Cerebellar cortex (tissue), 1 donor: ENCODE data around the gene FNDC1.
"Not testable (repeated sequence)": the region's sequence is repeated elsewhere in the genome, so short reads cannot be mapped to it uniquely, and the experiment has no call there.

Experiments
- DNase-seq: peaks from one replicate; pipeline ENCODE4 v3.0.0-alpha.2; 2015; ENCODE audit warnings: low spot score

The FNDC1 gene

GRCh38 chr6:159169193-159169555 is at the start of gene FNDC1:
Gene FNDC1, plus strand, starts transcription at chr6:159169400. Its CDS starts 197 bp downstream, at chr6:159169597.
- no peak for DNase-seq

- no peak for DNase-seq
These were observed 49.4 kb upstream of the FNDC1 start for GRCh38 chr6:159119791-159120190.

DNA sequence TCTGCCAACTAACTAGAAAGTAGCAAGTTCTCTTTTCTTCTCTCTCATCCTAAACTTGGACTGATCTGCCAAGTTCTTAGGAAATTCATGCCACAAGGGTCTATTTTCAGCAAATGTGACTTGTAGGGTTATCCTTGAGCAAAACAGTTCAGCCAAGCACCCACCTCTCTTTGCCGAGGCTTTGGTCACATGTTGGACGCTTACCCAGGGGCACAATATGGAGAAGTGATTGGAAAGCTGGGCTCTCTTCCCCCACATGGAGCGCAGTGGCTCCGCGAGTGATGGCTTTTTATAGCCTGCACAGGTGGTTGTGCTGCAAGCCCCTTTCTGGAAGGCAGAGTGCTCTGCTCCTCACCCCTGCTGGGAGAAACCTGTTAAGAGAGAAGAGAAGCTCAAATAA is 47.7 kb upstream of the FNDC1 start:
- DNase-seq = peak; percentile 89

DNA sequence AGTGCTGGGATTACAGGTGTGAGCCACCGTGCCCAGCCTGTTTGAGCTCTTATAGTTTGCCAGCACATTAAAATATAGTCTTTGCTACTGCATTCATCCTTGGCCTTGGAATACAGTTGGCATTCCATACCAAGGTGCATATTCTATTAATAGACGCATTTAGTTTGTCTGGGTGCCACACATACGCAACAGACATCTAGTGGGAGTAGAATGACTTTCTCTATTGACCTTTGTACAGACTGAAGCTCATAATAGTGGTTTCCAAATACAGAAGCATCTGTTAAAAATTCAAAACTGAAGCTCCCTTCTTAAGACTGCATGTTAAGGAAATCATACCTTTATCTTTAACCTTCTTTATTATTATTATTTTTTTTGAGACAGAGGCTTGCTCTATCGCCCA is 46.7 kb upstream of the FNDC1 start:
- no peak for DNase-seq

- not testable (repeated sequence) for DNase-seq
These were observed 45.4 kb upstream of the FNDC1 start for GRCh38 chr6:159123831-159124230.

GRCh38 chr6:159125014-159125609 is 44.1 kb upstream of the FNDC1 start:
- DNase-seq = no peak

DNA sequence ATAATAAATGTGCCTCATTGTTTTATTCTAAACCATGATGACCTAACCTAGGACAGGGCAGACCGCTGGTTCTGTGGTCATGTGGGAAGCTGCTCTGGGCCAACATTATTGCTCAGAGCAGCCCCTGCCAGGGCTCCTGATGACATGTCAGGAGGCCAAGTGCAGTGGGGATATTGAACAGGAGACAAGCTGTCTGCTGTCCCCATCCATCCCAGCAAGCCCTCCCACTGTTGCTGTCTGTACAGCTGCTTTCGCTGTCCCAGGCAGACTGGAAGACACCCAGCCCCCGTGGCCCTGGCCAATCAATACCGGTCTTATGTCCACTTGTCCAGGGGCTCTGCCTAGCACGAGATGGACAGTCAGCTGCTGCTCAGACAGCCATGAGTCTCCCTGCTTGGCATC is 43.2 kb upstream of the FNDC1 start:
- DNase-seq = no peak

- DNase-seq = peak; percentile 59
These were observed 42.6 kb upstream of the FNDC1 start for GRCh38 chr6:159126590-159126989.

- DNase-seq = no peak
These were observed 41.5 kb upstream of the FNDC1 start for GRCh38 chr6:159127701-159128100.

GRCh38 chr6:159128978-159129377 is 40.2 kb upstream of the FNDC1 start:
- no peak for DNase-seq

DNA sequence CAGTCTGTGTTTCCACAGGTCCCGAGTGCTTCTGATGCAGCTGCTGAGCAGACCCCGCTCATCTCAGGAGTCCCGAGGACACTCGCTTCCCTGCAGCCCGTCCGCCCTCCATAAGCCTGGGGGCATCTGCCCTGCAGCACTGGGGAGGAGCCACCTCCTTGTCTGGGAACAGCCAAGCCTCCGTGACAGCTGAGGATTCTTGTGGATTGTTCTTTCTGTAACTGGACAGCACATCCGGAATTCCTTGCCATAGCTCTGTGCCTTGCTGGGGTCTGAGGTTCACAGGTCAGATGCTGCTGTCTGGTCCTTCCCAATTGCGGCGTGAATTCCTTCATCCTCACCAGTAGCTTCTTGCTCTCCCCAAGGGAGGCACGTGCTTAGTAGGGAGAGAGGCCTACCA is 38.4 kb upstream of the FNDC1 start:
- no peak for DNase-seq

GRCh38 chr6:159131709-159132108 is 37.5 kb upstream of the FNDC1 start:
- no peak for DNase-seq

- DNase-seq = no peak
These were observed 36.5 kb upstream of the FNDC1 start for GRCh38 chr6:159132664-159133063.

GRCh38 chr6:159134701-159135364 is 34.4 kb upstream of the FNDC1 start:
- peak; percentile 85 for DNase-seq

DNA sequence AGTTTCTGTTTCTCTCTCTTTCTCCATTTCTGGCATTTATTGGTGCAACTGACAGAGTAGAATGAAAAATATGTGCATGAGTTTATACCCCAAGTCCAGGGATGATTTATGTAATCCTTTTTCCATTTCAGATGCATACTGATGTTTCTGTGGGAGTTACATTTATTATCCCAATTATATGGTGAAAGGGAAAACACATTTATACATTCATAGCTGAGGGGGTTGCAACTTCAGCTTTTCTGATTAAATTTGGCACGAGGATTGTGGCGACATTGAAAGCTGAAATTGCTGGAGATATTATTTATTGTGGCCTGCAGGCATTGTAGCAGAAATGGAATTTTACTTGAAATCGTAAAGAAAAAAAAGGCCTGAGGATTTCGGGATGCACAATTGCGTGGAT is 31.5 kb upstream of the FNDC1 start:
- DNase-seq = no peak

GRCh38 chr6:159142531-159142930 is 26.7 kb upstream of the FNDC1 start:
- no peak for DNase-seq

DNA sequence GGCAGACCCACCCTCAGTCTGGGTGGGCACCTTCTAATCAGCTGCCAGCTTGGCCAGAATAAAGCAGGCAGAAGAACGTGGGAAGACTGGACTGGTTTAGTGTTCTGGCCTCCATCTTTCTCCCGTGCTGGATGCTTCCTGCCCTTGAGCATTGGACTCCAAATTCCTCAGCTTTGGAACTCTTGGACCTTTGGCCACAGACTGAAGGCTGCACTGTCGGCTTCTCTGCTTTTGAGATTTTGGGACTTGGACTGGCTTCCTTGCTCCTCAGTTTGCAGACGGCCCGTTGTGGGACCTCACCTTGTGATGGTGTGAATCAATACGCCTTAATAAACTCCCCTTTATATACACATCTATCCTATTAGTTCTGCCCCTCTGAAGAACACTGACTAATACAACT is 20.6 kb upstream of the FNDC1 start:
- DNase-seq = no peak

DNA sequence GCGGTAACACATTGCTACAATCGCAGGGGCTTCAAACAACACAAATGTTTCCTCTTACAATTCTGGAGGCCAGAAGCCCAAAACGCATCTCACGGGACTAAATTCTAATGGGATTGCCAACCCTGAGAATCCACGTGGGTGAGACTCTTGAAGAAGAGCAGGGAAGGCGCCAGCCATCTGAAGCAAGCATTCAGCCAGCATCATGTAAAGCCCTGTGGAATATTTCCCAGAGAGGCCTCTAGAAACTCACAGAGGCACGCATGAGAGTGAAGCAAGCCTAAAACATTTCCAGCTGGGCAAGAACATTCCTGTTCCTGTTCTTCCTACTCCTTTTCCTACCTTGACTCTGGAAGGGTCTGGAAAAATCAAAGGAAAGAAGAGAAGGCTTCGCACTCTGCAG is 19.6 kb upstream of the FNDC1 start:
- no peak for DNase-seq

DNA sequence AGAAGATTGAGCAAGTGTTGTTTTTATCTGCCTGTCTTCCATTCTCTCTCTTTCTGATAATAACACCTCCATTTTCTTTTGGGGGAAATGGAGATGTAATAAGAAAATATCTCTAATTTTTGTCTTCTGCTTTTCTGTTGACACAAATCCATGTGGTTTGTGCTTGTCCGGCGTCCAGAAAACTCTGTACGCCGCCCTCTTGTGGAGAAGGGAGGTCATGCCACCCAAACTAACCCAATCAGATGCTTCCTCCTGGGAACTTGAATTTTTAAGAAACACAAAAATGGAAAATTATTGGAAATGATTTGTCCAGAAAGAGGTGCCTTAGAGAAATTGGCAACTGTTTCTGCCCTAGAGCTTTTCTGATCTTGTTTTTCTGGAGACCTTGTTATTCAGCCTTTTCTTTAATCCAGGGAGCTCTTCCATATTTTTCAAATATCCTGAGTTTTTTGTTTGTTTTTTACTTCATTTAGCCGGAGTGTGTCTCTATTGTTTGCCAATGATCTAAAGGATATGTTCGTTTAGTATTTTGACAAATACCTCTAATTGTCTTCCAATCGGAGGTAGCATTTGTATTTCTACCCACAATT is 17.8 kb upstream of the FNDC1 start:
- DNase-seq = peak; percentile 53

GRCh38 chr6:159152041-159152440 is 17.2 kb upstream of the FNDC1 start:
- DNase-seq = no peak

DNA sequence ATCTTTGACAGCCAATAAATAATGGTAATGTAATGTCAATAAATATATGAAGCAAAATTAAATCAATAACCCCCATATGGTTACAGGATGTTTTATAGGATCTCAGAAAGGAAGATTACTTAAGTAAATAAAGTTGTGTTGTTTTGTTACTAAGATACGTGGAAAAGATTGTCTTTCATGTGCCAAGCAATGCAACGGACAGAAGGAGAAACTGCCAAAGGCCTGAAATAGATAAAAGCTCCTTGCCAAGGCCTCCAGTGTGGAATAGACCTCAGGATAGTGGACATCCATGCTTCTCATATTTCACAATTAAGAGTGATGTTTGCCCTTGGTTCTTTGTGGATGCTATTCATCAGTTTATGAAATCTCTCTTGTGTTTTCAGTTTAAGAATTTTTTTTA is 16.4 kb upstream of the FNDC1 start:
- no peak for DNase-seq

DNA sequence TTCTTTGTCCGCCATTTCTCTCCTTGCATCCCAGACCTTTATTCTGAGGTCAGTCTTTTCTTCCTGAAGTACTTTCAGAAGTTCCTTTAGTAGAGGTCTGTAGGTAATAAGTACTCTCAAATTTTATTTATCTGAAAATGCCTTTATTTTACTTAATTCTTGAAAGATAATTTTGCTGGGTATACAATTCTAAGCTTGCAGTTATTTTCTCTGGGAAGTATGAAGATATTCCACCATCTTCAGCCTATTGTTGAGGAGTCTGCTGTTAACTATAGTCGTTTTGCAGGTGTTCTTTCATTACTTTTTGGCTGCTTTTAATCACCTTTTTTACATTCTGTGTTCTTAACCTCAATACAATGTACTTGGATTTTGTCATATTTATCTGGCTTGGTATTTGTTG is 13.5 kb upstream of the FNDC1 start:
- no peak for DNase-seq

DNA sequence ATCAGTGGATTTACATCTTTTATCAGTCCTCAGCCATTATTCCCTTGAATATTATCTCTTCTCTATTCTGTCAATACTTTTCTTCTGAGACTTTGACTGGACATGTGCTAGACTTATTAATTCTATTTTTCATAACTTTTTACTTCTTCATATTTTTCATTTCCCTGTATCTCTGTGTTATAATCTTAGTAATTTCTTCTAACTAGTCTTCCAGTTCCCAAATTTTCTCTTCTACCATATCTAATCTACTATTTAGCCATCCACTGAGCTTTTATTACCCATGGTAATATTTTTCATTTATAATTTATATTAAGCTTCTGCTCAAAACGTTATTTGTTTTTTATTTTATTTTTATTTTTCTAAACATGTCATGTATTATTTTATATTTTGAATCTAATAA is 13.1 kb upstream of the FNDC1 start:
- DNase-seq = no peak

DNA sequence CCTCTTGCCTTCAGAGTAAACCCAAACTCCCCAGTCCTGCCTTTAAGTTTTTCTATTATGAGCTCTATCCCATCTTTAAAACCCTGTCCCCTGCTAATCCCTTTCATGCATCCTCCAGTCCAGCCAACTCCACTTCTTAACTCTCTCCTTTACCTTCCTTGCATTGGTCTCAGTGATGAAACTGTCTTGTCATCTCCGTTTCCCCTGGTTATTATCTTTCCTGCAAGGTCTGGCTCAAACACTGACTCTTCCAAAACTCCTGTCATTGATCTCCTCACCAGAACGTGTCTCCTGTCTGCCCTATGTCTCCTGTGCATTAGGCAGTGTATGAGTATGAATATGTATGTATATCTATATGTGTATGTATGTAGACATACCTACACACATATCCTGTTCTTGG is 11.8 kb upstream of the FNDC1 start:
- no peak for DNase-seq
